Effector memory CD8-positive, alpha-beta T cell (primary cell): ENCODE data around the gene NSMCE4A.
"Not testable (repeated sequence)": the region's sequence is repeated elsewhere in the genome, so short reads cannot be mapped to it uniquely, and the experiment has no call there.

Experiments
- ATAC-seq: fragments of 150-1000 bp; cut with Tn5 transposase; replicated peaks from 2 replicates; pipeline ENCODE4 v1.10.0; 2021; ENCODE audit warnings: mild to moderate bottlenecking, moderate library complexity
- DNase-seq, 3 experiments: peaks; one replicate each; pipeline ENCODE4 v3.0.0; 2021
- H3K27ac Mint-ChIP-seq, 2 donors: one replicate each; pipeline ENCODE4 v1.8.0; 2022; ENCODE audit warnings: mild to moderate bottlenecking in 2 of 2, mixed read lengths in 2 of 2, moderate library complexity in 2 of 2
- H3K27me3 Mint-ChIP-seq, 2 donors: one replicate each; pipeline ENCODE4 v1.8.0; 2022; ENCODE audit warnings: mixed read lengths in 2 of 2
- H3K36me3 Mint-ChIP-seq: one replicate; pipeline ENCODE4 v1.8.0; 2022; ENCODE audit warnings: mild to moderate bottlenecking, moderate library complexity, mixed read lengths; ENCODE audit not compliant: insufficient read depth
- H3K4me1 Mint-ChIP-seq, 2 donors: one replicate each; pipeline ENCODE4 v1.8.0; 2022; ENCODE audit warnings: low read depth in 2 of 2, mixed read lengths in 2 of 2
- H3K4me3 Mint-ChIP-seq, 2 donors: one replicate each; pipeline ENCODE4 v1.8.0; 2022; ENCODE audit warnings: mild to moderate bottlenecking in 2 of 2, mixed read lengths in 2 of 2, moderate library complexity in 2 of 2
- H3K9me3 Mint-ChIP-seq, 2 donors: one replicate each; pipeline ENCODE4 v1.8.0; 2022; ENCODE audit warnings: mixed read lengths in 2 of 2

The NSMCE4A gene

DNA sequence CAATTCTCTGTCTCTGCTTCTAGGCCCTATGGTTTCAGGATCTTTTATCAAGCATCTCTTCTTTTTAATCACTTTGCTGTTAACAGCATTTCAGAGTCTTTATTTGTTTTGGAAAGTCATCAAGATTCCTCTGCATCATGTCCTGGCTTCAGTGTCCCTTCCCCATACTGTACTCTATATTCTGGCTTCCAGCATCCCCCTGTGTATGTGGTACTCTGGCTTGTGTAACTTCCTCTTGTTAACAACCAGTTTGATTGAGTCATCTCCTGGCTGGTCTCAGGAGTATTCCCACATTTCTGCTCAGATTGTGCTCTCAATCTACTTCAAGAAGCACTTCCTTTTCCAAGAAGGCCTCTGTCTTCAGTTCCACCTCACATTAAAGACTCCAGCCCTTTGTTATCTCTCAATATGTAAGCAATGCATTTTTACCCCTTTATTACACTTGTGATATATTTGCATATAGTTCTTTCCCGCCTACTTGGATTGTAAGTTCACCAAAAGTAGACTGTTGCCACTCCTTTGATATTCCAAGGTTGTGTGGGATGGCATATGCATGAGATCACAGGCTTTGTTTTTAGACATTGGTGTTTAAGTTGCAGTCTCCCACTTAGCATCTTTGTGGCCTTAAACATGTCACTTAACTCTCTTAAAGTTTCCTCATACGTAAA is 32.1 kb downstream of the NSMCE4A start:
- Mint-ChIP-seq H3K27me3 (peaks cover 7 to 9% of the 10 kb centered on the region in 2 donors), H3K4me3 (no peak overlapping the region), H3K9me3 (no peaks in the 10 kb centered on the region), H3K27ac (no peak overlapping the region), H3K4me1 (no peaks in the 10 kb centered on the region), H3K36me3 (no peaks in the 10 kb centered on the region)
- DNase-seq (no peak), ATAC-seq (no peak)

GRCh38 chr10:121941532-121941931 is 33.5 kb downstream of the NSMCE4A start:
- H3K36me3 Mint-ChIP-seq: no peaks in the 10 kb centered on the region
- H3K4me1 Mint-ChIP-seq: no peaks in the 10 kb centered on the region
- no peak overlapping the region for H3K27ac Mint-ChIP-seq
- peaks cover 7 to 20% of the 10 kb centered on the region in 2 donors for H3K27me3 Mint-ChIP-seq
- no peak for ATAC-seq
- no peaks in the 10 kb centered on the region for H3K9me3 Mint-ChIP-seq
- no peak for DNase-seq
- H3K4me3 Mint-ChIP-seq: no peak overlapping the region

DNA sequence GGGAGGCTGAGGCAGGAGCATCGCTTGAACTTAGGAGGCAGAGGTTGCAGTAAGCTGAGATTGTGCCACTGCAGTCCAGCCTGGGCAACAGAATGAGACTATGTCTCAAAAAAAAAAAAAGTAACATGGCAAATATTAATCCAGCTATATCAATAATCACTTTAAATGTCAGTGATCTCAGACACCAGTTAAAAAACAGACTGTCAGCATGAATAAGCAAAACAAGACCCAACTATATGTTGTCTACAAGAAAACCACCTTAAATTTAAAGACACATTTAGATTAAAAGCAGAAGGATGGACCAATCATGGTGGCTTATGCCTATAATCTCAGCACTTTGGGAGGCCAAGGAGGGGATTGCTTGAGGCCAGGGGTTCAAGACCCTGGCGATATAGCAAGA is 38.7 kb downstream of the NSMCE4A start:
- H3K27ac Mint-ChIP-seq: no peak overlapping the region
- H3K36me3 Mint-ChIP-seq: peaks cover 3% of the 10 kb centered on the region
- H3K27me3 Mint-ChIP-seq: peaks cover 14 to 41% of the 10 kb centered on the region in 2 donors
- no peaks in the 10 kb centered on the region for H3K9me3 Mint-ChIP-seq
- no peak overlapping the region for H3K4me3 Mint-ChIP-seq
- peaks cover 0 to under 1% of the 10 kb centered on the region in 2 donors for H3K4me1 Mint-ChIP-seq
- DNase-seq (no peak), ATAC-seq (no peak)

DNA sequence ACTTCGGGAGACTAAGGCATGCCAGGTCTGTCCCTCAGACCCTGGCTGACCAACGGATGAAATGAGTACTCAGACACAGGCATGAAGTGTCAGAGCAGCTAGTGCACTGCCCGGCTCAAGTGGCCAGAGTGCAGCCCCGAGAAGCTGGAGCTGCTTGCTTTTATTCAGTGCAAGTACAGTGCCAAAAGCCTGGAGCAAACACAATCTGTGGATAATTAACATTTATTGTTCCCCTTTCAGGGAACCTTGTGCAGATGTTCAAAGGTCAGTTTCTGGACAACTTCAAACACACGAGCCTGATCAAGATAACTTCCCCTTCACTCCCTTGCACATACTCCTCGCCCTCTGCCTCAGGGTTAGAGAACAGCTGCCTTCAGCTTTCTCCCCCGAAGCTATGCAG is 39.3 kb downstream of the NSMCE4A start:
- H3K4me3 Mint-ChIP-seq: no peak overlapping the region
- DNase-seq: no peak
- H3K27me3 Mint-ChIP-seq: peaks cover 14 to 41% of the 10 kb centered on the region in 2 donors
- peaks cover 0 to 7% of the 10 kb centered on the region in 2 donors for H3K4me1 Mint-ChIP-seq
- no peak for ATAC-seq
- peaks cover 3% of the 10 kb centered on the region for H3K36me3 Mint-ChIP-seq
- no peaks in the 10 kb centered on the region for H3K9me3 Mint-ChIP-seq
- no peak overlapping the region for H3K27ac Mint-ChIP-seq

DNA sequence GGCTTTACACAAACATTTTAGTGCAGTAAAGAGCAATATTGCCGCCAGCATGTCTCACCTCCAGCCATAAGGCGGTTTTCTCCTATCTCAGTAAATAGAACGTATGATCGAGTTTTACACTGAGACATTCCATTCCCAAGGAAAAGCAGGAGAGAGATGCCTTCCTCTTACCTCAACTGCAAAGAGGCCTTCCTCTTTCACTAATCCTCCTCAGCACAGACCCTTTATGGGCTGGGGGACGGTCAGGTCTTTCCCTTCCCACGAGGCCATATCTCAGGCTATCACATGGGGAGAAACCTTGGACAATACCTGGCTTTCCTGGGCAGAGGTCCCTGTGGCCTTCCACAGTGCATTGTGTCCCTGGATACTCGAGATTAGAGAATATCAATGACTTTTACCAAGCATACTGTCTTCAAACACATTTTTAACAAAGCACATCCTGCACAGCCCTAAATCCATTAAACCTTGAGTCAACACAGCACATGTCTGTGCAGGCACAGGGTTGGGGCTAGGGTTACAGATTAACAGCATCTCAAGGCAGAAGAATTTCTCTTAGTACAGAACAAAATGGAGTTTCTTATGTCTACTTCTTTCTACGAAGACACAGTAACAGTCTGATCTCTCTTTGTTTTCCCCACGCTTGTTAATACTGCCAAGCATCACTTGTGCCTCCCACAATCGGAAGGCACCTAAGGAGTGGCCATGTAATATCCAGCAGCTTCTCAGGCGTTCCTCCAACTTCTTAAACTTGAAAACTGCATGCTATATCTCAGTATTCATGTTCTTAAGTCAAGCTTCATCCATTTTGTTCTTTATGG is 44.5 kb downstream of the NSMCE4A start:
- Mint-ChIP-seq H3K27ac (peak overlapping the region; percentile 11 to 91), H3K4me1 (peaks cover 9 to 23% of the 10 kb centered on the region in 2 donors), H3K4me3 (peak overlapping the region in 1 of 2 donors; percentile 86), H3K27me3 (peaks cover 7 to 12% of the 10 kb centered on the region in 2 donors), H3K36me3 (peaks cover 18% of the 10 kb centered on the region)
- H3K9me3 Mint-ChIP-seq, ATAC-seq, DNase-seq: not testable (repeated sequence)

GRCh38 chr10:121929585-121930267 is 45.3 kb downstream of the NSMCE4A start:
- not testable (repeated sequence) for H3K9me3 Mint-ChIP-seq, DNase-seq, ATAC-seq, H3K27me3 Mint-ChIP-seq
- peak overlapping the region; percentile 11 to 91 for H3K27ac Mint-ChIP-seq
- peaks cover 20% of the 10 kb centered on the region for H3K36me3 Mint-ChIP-seq
- peak overlapping the region; percentile 1 to 86 for H3K4me3 Mint-ChIP-seq
- H3K4me1 Mint-ChIP-seq: peaks cover 15 to 27% of the 10 kb centered on the region in 2 donors

GRCh38 chr10:121928528-121928884 is 46.5 kb downstream of the NSMCE4A start:
- Mint-ChIP-seq H3K9me3 (no peaks in the 10 kb centered on the region), H3K27ac (peak overlapping the region; percentile 91 to 92), H3K4me3 (peak overlapping the region; percentile 86), H3K4me1 (peaks cover 15 to 27% of the 10 kb centered on the region in 2 donors), H3K27me3 (no peaks in the 10 kb centered on the region), H3K36me3 (peaks cover 20% of the 10 kb centered on the region)
- ATAC-seq (no peak), DNase-seq (no peak)

- Mint-ChIP-seq H3K4me1 (peaks cover 15 to 29% of the 10 kb centered on the region in 2 donors), H3K27ac (peak within 1 kb of the TSS; percentile 91 to 92), H3K27me3 (no peaks in the 10 kb centered on the region), H3K4me3 (peak within 1 kb of the TSS; percentile 86), H3K36me3 (peaks cover 20% of the 10 kb centered on the region), H3K9me3 (no peaks in the 10 kb centered on the region)
- DNase-seq (peak; percentile 71 to 79 (median 76)), ATAC-seq (peak; percentile 94)
These were observed 47.0 kb downstream of the NSMCE4A start, which contains the start of gene ATE1 for GRCh38 chr10:121927841-121928527. Gene ATE1, minus strand, starts transcription at chr10:121928031. Its CDS starts 82 bp downstream, at chr10:121927949.

GRCh38 chr10:121927318-121927840 is 47.6 kb downstream of the NSMCE4A start:
- Mint-ChIP-seq H3K4me3 (peak overlapping the region; percentile 86), H3K9me3 (no peaks in the 10 kb centered on the region), H3K27me3 (no peaks in the 10 kb centered on the region), H3K4me1 (peaks cover 15 to 35% of the 10 kb centered on the region in 2 donors), H3K27ac (peak overlapping the region; percentile 91 to 92), H3K36me3 (peaks cover 20% of the 10 kb centered on the region)
- ATAC-seq (peak; percentile 16), DNase-seq (peak in 2 of 3 experiments; percentile 1 to 6)

- peak in 1 of 3 experiments; percentile 4 for DNase-seq
- H3K27ac Mint-ChIP-seq: peak overlapping the region; percentile 91 to 92
- H3K4me3 Mint-ChIP-seq: peak overlapping the region; percentile 86
- peak; percentile 4 for ATAC-seq
- no peaks in the 10 kb centered on the region for H3K9me3 Mint-ChIP-seq
- H3K4me1 Mint-ChIP-seq: peaks cover 15 to 36% of the 10 kb centered on the region in 2 donors
- no peaks in the 10 kb centered on the region for H3K27me3 Mint-ChIP-seq
- H3K36me3 Mint-ChIP-seq: peaks cover 20% of the 10 kb centered on the region
These were observed 48.2 kb downstream of the NSMCE4A start for GRCh38 chr10:121926671-121927317.

- no peak overlapping the region for H3K27ac Mint-ChIP-seq
- H3K4me1 Mint-ChIP-seq: peaks cover 15 to 34% of the 10 kb centered on the region in 2 donors
These were observed 48.9 kb downstream of the NSMCE4A start for GRCh38 chr10:121926157-121926556.

DNA sequence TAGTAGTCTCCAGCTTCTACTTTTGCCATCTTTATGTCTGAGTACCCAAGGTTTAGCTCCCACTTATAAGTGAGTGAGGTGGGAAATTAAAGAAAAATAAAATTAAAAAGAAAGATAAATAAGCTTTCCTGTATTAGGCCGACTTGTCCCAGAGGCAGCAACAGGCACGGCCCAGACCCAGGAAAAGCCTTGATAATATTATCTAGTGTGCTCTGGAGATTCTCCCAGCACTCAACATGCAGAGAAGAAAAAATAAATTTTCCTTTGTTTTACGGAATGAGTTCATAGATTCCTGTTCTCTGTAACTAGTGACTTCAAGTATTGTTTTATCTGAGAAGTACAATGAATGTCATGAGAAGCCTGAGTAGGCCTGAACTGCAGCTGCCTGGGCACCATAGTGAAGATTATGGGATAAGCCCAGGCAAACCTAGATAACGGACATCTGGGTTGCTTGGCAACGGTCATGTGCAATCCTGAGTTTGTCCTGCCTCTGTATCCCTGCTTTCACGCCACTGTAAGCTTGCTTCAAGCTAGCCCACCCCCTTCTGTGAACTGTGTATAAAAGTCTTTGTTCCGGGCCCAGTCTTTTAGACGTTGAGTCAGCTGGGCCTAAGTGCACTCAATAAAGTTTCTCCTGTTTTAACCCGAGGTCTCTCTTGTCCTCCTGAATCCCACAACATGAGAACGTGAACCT is 53.6 kb downstream of the NSMCE4A start:
- Mint-ChIP-seq H3K9me3 (no peaks in the 10 kb centered on the region), H3K36me3 (peaks cover 26% of the 10 kb centered on the region), H3K27me3 (no peaks in the 10 kb centered on the region), H3K4me3 (no peak overlapping the region), H3K4me1 (peaks cover 6 to 14% of the 10 kb centered on the region in 2 donors), H3K27ac (peak overlapping the region in 1 of 2 donors; percentile 35)
- DNase-seq: no peak
- no peak for ATAC-seq

More at GRCh38 chr10:121926157-121926556, 48.9 kb downstream of the NSMCE4A start:
- peaks cover 20% of the 10 kb centered on the region for H3K36me3 Mint-ChIP-seq
- H3K4me3 Mint-ChIP-seq: peak overlapping the region in 1 of 2 donors; percentile 86
- H3K9me3 Mint-ChIP-seq: no peaks in the 10 kb centered on the region
- ATAC-seq (no peak), DNase-seq (no peak)
- H3K27me3 Mint-ChIP-seq: no peaks in the 10 kb centered on the region
